HPDE6-E6E7 (cell line): Measurements from ENCODE around the gene GMPPA.

Experiments
- DNase-seq: peaks from one replicate; pipeline ENCODE4 v3.0.0; 2011; ENCODE audit warnings: missing footprints; ENCODE audit errors: extremely low spot score

GMPPA gene

DNA sequence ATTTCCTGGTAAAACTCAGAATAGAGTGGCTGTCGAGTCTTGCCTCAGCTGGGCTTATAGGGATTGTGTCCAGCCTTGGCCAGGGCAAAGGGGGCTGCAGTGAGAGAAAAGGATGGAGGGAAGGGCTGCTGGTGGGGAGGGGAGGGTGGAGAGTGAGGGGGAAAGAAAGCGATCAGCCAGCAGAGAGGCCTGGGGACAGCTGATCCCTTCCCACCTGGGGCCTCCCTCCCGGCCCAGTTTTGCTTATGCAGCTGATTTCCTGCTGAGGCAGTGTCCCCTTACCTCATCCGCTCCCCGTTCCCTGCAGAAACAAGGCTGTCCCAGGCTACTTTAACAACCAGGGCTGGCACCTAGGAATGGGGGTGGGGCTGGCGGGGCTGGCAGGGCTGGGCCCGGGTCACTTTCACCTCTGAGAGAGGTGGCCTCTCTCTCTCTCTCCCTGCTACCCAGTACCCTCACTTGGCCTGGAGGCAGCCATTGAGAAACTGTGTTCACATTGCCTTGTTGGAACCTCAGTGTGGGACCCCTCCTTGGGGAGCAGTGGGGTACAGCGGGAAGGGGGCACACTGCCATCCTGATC is 12.2 kb upstream of the GMPPA start:
- DNase-seq = no peak

DNA sequence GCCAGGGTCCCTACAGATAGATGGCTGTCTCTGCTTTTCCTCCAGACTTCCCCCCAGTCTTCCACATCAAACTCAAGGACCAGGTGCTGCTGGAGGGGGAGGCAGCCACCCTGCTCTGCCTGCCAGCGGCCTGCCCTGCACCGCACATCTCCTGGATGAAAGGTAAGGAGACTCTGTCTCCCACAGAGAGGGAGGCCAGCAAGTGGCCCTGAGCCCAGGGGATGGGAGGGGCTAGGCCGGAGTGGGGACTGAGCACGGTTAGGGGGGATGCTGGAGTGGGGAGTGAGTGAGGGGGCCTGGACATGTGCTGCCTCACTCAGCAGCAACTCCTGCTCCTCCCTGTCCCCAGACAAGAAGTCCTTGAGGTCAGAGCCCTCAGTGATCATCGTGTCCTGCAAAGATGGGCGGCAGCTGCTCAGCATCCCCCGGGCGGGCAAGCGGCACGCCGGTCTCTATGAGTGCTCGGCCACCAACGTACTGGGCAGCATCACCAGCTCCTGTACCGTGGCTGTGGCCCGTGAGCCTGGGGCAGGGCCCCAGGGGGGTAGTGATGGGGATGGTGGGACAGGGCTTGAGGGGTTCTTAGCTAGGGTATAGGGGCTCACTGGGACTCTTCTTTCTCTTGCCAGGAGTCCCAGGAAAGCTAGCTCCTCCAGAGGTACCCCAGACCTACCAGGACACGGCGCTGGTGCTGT is 10.4 kb upstream of the GMPPA start:
- no peak for DNase-seq

DNA sequence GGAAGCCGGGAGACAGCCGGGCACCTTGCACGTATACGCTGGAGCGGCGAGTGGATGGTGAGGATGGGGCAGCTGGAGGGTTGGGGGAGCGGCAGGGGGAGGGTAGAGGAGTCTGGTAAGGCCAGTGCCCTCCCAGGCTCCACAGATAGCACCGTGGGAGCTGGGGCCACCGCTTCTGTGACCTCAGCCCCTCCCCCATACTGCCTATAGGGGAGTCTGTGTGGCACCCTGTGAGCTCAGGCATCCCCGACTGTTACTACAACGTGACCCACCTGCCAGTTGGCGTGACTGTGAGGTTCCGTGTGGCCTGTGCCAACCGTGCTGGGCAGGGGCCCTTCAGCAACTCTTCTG is 9.9 kb upstream of the GMPPA start:
- DNase-seq = no peak

DNA sequence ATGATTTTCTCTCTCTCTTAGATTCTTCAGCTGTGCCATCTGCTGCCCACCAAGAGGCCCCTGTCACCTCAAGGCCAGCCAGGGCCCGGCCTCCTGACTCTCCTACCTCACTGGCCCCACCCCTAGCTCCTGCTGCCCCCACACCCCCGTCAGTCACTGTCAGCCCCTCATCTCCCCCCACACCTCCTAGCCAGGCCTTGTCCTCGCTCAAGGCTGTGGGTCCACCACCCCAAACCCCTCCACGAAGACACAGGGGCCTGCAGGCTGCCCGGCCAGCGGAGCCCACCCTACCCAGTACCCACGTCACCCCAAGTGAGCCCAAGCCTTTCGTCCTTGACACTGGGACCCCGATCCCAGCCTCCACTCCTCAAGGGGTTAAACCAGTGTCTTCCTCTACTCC is 9.4 kb upstream of the GMPPA start:
- no peak for DNase-seq

DNA sequence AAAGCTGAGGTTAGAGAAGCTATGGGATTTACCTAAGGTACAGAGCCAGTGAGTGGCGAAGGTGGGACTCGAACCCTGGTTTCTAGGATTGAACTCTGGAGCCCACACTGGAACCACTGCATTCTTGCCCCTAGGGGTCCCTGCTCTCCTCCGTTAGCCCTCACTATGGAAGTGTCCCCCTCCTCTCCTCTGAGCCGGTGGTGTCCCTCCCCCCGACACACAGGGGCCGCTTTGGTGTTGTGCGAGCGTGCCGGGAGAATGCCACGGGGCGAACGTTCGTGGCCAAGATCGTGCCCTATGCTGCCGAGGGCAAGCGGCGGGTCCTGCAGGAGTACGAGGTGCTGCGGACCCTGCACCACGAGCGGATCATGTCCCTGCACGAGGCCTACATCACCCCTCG is 8.5 kb upstream of the GMPPA start:
- no peak for DNase-seq

DNA sequence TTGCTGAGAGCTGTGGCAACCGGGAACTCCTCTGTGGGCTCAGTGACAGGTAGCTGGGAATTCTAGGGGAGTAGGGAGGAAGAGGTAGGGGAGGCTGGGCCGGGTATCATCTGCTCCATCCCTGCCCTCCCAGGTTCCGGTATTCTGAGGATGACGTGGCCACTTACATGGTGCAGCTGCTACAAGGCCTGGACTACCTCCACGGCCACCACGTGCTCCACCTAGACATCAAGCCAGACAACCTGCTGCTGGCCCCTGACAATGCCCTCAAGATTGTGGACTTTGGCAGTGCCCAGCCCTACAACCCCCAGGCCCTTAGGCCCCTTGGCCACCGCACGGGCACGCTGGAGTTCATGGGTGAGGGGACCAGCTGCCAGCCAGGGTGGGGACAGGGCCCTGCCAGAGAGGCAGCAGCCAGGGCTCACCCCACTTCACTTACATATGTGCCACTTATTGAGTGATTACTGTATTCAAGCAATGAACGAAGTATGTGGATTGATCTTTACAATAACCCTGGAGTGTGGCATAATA is 8.0 kb upstream of the GMPPA start:
- DNase-seq = no peak

DNA sequence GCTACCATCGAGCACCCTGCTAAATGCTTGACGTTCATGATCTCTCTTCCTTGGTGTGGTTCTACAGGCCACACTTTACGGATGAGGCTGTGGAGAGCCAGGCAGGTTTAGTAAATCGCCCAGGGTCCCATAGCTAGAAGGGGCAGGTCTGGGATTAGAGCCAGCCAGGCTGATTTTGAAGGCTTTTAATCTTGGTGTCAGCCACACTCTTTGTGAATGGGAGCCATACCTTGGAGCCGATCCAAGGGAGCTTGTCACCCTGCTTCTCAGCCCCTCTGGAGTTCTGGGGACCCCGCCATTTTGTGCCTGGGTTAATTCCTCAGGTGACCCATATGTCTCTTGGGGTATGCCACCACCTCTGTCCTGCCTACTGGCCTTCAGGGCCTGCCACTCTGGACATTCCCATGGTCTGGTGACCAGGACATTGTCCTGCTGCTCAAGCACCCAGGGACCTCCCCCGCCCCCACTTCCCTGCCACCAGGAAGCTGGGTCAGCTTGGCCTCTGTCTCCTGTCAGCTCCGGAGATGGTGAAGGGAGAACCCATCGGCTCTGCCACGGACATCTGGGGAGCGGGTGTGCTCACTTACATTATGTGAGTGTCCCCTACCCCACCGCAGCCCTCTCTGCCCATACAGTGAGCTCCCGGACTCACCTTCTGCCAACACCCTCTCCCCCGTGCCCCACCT is 7.3 kb upstream of the GMPPA start:
- no peak for DNase-seq

DNA sequence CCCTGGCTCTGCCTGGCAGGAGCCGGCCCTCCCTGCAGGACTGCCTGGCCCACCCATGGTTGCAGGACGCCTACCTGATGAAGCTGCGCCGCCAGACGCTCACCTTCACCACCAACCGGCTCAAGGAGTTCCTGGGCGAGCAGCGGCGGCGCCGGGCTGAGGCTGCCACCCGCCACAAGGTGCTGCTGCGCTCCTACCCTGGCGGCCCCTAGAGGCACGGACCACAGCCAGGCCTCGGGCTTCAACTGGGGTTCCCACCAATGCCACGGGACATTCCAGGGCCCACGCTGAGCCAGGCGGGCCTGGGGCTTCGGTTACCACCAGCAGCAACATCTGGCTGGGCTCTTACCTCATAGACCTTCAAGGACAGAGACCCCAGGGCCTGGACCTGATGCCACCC is 6.1 kb upstream of the GMPPA start:
- DNase-seq = no peak

DNA sequence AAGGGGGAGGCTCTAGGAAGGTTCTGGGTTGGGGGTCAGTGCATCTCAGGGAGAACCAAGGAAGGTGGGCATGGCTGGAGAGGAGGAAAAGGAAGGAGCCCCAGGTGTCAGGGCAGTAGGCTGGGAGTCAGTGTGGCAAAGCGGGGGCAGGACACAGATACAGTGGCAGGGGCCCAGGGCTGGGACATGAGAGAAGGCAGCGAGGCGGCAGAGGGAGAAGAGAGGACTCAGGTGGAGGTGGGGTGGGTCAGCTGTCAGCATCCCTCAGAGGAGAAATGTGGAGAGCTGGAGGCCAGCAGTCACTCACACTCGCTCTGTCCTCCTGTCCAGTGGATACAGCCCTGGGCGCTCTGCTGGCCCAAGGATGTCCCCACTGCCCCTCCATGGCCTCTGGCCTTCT is 5.6 kb upstream of the GMPPA start:
- DNase-seq = no peak

DNA sequence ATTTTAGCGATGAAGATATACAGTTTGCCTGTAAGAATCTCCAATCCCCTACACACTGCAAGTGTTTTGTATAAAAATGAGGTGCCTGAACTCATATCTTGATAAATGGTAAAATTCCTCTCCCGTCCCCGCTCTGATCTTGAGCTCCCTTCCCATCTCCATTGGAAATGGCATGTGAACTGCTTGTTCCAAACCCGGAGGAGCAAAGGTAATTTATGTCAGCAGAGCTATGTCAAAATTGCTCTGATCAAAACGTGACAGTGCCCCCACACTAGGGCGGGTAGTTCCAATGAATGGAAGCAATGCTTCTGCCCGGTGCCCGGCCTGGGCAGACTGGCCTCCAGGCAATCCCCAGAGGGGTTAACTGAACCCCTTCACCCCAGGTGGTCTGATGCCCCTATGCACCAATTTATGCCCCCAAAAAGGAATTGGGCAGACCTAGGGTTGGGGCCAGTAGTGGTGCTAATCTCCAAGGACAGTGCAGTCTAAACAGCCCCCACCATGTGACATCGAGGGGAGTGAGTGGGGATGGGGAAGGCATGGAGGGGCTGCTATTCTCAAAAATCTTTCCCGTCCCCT is 3.6 kb upstream of the GMPPA start:
- no peak for DNase-seq

DNA sequence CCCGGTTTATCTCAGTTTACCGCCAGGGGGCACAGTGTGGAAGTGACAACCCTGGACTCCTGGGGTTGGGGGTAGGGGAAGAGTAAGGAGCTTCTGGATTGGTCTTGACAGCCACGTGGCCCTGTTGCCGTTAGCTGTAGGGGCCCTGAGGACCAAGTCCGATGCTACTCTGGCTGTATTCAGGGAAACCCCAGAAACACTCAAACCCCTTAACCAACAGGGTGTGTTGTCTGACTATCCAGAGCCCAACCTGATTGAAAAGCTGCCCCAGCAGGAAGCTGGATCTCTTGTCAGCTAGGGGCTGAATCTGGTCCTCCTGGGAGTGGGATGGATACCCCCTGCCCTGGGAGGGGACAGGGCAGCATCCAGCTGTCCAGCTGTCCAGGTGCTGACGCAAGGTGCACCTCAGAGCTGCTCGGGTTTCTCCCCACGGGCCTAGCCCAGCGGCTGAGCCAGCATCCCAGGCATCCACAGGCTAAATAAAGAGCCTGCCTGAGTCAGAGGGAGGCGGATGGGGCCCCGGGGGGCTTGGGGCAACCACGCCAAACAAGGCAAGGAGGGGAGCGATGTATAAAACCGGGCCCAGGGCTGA is 3.1 kb upstream of the GMPPA start:
- DNase-seq = peak; percentile 70

DNA sequence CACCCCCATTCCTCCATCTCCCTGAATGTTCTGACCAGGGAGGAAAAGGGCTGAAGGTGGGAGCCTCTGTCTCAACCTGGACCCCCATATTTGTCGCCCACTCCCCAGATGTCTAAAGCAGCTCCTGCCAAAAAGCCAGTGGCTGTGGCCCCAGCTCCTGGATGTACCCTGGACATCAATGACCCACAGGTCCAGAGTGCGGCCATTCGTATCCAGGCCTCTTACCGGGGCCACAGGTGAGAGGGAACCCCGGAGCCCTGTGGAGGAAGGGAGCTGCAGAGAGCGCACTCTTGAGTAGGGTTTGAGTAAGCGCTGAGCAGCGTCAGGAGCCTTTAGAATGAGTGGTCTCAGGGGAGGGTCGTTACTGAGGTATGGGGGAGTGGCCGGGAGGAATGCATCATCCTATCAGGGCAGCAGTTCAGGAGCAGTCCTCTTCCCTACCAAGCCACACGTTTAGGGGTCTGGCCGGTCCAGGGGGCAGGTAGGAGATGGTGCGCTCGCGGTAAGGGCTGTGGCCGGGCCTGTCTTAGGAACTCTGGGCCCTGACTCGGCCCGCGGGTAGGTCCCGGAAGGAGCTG is 2.4 kb upstream of the GMPPA start:
- no peak for DNase-seq

DNA sequence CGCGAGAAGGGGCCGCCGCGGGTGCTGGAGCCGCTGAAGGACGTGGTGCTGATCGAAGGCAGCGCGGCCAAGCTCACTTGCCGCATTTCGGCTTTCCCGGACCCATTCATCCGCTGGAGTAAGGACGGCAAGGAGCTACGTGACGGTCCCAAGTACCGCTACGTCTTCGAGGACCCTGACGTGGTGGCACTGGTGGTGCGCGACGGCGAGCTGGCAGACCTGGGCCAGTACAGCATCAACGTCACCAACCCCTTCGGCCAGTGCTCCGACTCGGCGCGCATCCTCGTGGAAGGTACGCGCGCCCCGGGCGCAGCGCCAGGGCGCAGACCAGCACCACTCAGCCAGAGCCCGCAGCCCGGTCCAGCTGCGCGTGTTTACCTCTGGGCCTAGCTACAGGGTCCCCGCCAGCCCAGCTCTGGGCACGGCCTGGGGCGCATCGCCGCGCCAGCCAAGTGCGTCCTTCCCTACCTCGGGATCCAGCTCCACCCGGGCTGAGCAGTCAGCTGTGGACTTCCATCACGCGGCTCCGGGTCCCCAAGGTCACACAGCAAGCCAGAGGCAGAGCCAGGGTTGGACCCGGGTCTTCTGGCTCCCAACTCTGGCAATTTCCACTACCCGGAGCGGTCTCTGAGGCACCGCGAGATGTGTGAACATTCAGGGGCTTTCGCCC is 1.7 kb upstream of the GMPPA start:
- no peak for DNase-seq

DNA sequence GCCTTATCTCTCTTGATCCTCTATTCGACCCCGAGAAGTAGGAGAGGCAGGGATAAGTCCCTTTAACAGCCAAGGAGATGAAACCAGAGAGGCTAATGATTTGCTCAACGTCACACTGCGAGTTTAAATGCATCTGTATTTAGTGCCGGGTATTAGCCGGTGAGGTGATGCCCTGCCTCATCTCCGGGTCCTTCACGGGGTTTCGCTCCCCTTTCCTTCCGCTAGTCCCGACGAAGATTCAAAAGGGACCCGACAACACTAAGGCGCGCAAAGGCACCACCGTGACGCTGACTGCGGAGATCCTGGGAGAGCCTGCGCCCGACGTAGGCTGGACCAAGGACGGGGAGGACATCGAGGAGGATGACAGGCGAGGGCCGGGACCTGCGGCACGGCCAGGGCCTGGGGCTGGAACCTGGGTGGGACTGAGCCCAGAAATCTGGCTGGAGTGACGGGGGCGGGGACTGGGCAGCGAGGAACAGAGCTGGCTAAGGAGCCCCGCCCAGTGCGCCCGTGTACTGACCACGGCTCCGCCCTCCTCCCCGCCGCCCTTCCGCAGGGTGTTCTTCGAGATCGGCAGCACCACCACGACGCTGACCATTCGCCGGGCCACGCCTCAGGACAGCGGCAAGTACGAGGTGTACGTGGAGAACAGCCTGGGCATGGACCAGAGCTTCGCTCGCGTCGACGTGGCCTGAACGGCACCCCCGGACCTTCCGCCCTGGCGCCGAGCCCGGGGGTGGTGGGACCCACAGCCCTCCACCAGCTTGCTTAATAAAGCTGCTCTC is 1.0 kb upstream of the GMPPA start:
- peak; percentile 66 for DNase-seq

DNA sequence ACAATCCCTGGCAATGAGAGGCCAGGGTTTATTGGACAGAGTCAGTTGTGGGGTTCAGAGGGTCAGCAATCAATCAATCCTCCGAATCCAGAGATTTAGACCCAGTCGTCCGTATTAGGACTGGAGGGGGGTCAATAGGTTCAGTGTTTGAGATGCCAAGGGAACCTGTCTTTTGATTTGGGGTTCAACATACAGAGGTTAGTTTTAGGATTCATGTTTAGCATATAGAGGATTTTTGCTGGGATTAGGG is 292 bp downstream of the GMPPA start:
- no peak for DNase-seq

DNA sequence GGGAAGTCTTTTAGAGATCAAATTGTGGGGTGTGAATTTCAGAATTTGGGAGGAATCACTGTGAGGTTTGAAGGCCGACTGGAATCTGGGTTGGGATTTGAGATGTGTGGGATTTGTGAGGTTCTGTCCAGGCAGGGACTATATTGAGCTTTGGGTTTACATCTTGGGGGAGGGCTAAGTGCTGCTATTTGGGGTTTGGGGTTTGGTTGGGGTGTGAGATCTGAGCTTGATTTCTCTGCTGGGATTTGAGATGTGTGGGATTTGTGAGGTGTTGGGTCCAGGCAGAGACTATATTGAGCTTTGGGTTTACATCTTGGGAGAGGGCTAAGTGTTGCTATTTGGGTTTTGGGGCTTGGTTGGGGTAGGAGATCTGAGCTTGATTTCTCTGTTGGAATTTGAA is 864 bp downstream of the GMPPA start:
- DNase-seq = no peak

DNA sequence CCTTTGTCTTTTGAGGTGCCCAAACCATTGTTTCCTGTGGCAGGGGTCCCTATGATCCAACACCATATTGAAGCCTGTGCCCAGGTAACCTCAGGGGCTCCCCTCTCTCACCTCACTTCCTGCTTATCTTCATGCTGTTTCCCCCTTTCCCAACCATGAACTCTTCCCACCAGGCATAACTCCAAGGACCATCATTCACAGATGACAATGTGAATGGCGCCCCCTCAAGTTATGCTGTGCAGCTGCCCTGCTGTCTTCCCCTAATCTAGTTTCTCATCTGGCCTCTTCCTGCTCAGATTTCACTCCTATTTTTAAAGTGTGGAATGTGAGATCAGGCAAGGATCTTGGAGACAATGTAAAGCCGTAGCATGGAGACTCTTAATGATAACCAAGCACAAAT is 1.4 kb downstream of the GMPPA start:
- DNase-seq = no peak

DNA sequence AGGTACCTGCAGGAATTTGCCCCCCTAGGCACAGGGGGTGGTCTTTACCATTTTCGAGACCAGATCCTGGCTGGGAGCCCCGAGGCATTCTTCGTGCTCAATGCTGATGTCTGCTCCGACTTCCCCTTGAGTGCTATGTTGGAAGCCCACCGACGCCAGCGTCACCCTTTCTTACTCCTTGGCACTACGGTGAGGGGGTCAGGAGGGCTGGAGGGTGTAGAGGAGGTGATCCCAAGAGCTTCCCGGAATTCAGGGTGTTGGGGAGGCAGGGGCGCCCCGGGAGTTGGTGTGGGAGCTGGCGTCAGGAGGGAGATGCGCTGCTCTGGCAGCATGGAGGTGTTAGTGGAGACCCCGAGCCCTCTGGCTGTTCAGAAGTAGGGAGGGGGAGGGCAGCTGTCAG is 3.2 kb downstream of the GMPPA start:
- no peak for DNase-seq

DNA sequence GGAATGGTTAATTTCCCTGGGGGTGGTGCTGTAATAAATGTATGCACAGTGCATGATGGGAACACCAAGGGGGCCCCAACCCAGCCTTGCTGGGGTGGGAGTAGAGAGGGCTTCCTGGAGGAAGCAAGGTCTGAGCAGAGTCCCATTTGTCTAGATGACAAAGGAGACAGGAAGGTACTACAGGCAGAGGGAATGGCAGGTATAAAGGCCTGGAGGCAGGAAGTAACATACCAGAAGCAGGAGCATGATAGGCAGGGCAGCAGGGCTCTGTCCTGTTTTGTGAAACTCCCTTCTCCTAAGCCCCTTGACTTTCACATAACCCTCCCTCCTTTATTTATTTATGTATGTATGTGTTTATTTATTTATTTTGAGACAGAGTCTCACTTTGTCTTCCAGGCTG is 3.9 kb downstream of the GMPPA start:
- no peak for DNase-seq

DNA sequence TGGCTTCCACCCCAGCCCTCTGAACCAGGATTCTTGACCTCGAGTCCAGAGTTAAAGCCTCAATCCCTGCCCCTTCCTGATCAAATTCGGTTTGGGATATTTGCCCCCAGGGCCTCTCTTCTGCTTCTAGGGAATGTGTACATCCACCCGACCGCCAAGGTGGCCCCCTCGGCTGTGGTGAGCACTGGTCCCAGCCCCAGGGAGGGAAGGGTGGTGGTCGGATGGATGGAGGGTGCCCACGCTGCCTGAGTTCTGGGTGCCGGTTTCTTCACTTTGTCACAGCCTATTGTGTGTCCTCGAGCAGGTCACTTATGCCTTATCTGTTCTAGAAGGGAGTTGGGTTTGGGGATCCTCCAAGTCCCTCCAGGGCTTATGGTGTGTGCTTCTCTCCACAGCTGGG is 6.9 kb downstream of the GMPPA start:
- no peak for DNase-seq

DNA sequence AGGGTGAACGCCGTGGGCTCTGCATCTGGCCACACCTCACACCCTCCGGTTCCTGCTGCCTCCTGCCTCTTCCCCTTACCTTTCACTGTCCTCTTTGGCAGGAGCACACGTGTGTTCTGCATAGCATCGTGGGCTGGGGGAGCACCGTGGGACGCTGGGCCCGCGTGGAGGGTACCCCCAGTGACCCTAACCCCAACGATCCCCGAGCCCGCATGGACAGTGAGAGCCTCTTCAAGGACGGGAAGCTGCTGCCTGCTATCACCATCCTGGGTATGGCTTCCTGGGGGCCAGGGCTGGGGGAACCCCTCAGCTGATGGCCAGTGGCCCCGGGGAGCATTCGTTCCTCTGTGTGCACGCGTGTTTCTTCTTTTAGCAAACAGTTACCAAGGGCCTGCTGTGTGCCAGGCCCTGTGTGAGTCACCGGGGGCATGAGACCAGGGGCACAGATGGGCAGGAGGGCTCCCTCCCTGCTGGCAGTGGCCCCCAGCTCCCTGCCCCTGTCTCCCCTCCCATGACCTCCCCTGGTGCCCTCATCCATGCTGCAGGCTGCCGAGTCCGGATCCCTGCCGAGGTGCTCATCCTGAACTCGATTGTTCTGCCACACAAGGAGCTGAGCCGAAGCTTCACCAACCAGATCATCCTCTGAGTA is 7.6 kb downstream of the GMPPA start:
- DNase-seq = no peak
